HCT116 (cell line): ENCODE results near the gene SELP. TPM values are rescaled to one million over a fixed set of nuclear protein-coding genes. Genes with fewer than 3 reads are reported as not detected.

Experiments
- ATAC-seq: fragments of 200-7000 bp; cut with Tn5 transposase; 2 replicates; pipeline ENCODE4 v1.9.1; 2020; ENCODE audit warnings: mild to moderate bottlenecking, moderate library complexity
- BruUV-seq: library from RNA; stranded (reverse); fragments of 400-500 nt; replicated peaks from 2 replicates; lab custom pipeline; 2021; lab: Mats Ljungman, UMichigan
- CTCF ChIA-PET: fragments of 300-600 bp; sonication (Branson Sonifier 250); formaldehyde crosslinking; loops from one replicate; lab custom pipeline; 2021; ENCODE audit warnings: antibody characterized with exemption; lab: Charles Lee
- POLR2A ChIA-PET: fragments of 300-600, 350-600 bp; sonication (Branson Sonifier 250); formaldehyde crosslinking; loops from one replicate; lab custom pipeline; 2021; ENCODE audit warnings: antibody characterized with exemption; lab: Charles Lee
- RAD21 ChIA-PET, 2 experiments: fragments of 300-600 bp; sonication (Branson Sonifier 250); formaldehyde crosslinking; loops; one replicate each; lab custom pipeline; 2023; ENCODE audit warnings: low total read pairs in 2 of 2; ENCODE audit not compliant: uncharacterized antibody in 2 of 2, unreplicated experiment in 2 of 2, low non-redundant PET in 1 of 2; lab: Charles Lee
- DNase-seq: peaks from one replicate; pipeline ENCODE4 v3.0.0-alpha.2; 2010; ENCODE audit warnings: low read depth, low spot score
- H2AFZ ChIP-seq: fragments of 200-600 bp; shearing (Covaris generic), sonication (generic); 2 replicates; pipeline ENCODE4 v1.6.1; 2017; ENCODE audit warnings: low read depth, mixed run types, mixed read lengths, antibody characterized with exemption, low read length; ENCODE audit not compliant: poor library complexity, severe bottlenecking
- H3K27ac ChIP-seq: 2 replicates; pipeline ENCODE4 v1.5.1; 2012; ENCODE audit warnings: low read depth, low read length
- H3K27me3 ChIP-seq: fragments of 200-600 bp; sonication (generic); 2 replicates; pipeline ENCODE4 v1.6.1; 2016; ENCODE audit warnings: mixed run types, low read length, mixed read lengths; ENCODE audit not compliant: insufficient read depth
- H3K36me3 ChIP-seq, 2 experiments: fragments of 200-500 bp in 1 of 2; fragments of 200-600 bp in 1 of 2; sonication (Bioruptor generic) in 1 of 2; sonication (generic) in 1 of 2; 2 replicates each; pipeline versions ENCODE4 v1.5.1 to v1.6.1; 2014 to 2016; ENCODE audit warnings: low read length in 2 of 2, inconsistent platforms in 1 of 2, mixed read lengths in 1 of 2, mixed run types in 1 of 2; ENCODE audit not compliant: insufficient read depth in 2 of 2, control insufficient read depth in 1 of 2
- H3K4me1 ChIP-seq, 2 experiments: fragments of 200-600 bp in 1 of 2; sonication (generic) in 1 of 2; 2 replicates each; pipeline versions ENCODE4 v1.5.1 to v1.6.1; 2012 to 2017; ENCODE audit warnings: low read length in 2 of 2, inconsistent platforms in 1 of 2, mild to moderate bottlenecking in 1 of 2, mixed read lengths in 1 of 2, mixed run types in 1 of 2, moderate library complexity in 1 of 2; ENCODE audit not compliant: insufficient read depth in 2 of 2, control insufficient read depth in 1 of 2
- H3K4me2 ChIP-seq: fragments of 200-600 bp; sonication (generic); 2 replicates; pipeline ENCODE4 v1.6.1; 2017; ENCODE audit warnings: mixed run types, low read length, mixed read lengths
- H3K4me3 ChIP-seq, 2 experiments: fragments of 200-600 bp in 1 of 2; sonication (generic) in 1 of 2; replicated peaks in 1 of 2; 2 replicates each; pipeline ENCODE4 v1.5.1; 2011 to 2016; ENCODE audit warnings: low read length in 2 of 2, control low read depth in 1 of 2, low read depth in 1 of 2, mild to moderate bottlenecking in 1 of 2, mixed read lengths in 1 of 2, mixed run types in 1 of 2
- H3K79me2 ChIP-seq: fragments of 200-600 bp; sonication (generic); 2 replicates; pipeline ENCODE4 v1.6.1; 2017; ENCODE audit warnings: mild to moderate bottlenecking, mixed run types, low read length, moderate library complexity, mixed read lengths; ENCODE audit not compliant: insufficient read depth
- H3K9ac ChIP-seq: fragments of 200-600 bp; sonication (generic); 2 replicates; pipeline ENCODE4 v1.6.1; 2016; ENCODE audit warnings: low read length, mixed read lengths
- H3K9me2 ChIP-seq: fragments of 200-600 bp; sonication (generic), shearing (Covaris generic); 2 replicates; pipeline ENCODE4 v1.6.1; 2017; ENCODE audit warnings: mixed run types, mild to moderate bottlenecking, moderate library complexity; ENCODE audit not compliant: insufficient read depth
- H3K9me3 ChIP-seq, 2 experiments: fragments of 200-500 bp in 1 of 2; fragments of 200-600 bp in 1 of 2; sonication (Bioruptor generic) in 1 of 2; sonication (generic) in 1 of 2; 2 replicates each; pipeline ENCODE4 v1.6.1; 2014 to 2017; ENCODE audit warnings: low read length in 2 of 2, mixed read lengths in 2 of 2, inconsistent platforms in 1 of 2, low read depth in 1 of 2, mild to moderate bottlenecking in 1 of 2, mixed run types in 1 of 2, moderate library complexity in 1 of 2; ENCODE audit not compliant: control insufficient read depth in 1 of 2, insufficient read depth in 1 of 2
- H4K20me1 ChIP-seq: fragments of 200-600 bp; sonication (generic), shearing (Covaris generic); 2 replicates; pipeline ENCODE4 v1.6.1; 2017; ENCODE audit warnings: mixed run types, mild to moderate bottlenecking, moderate library complexity; ENCODE audit not compliant: insufficient read depth
- CBX3 ChIP-seq: IDR thresholded peaks from 2 replicates; pipeline ENCODE4 v1.6.1; 2012; ENCODE audit warnings: low read depth
- FOSL1 ChIP-seq: IDR thresholded peaks from 2 replicates; pipeline ENCODE4 v1.6.1; 2012; ENCODE audit warnings: low read depth
- JUND ChIP-seq: IDR thresholded peaks from 2 replicates; pipeline ENCODE4 v1.6.1; 2012
- POLR2A ChIP-seq: IDR thresholded peaks from 2 replicates; pipeline ENCODE4 v1.7.0; 2011; ENCODE audit warnings: borderline replicate concordance; ENCODE audit not compliant: insufficient read depth, insufficient read length; ENCODE audit errors: extremely low read depth
- POLR2AphosphoS5 ChIP-seq: IDR thresholded peaks from 2 replicates; pipeline ENCODE4 v1.6.1; 2011; ENCODE audit warnings: mild to moderate bottlenecking, low read depth, low read length, moderate library complexity
- REST ChIP-seq: IDR thresholded peaks from 2 replicates; pipeline ENCODE4 v1.6.1; 2012; ENCODE audit warnings: low read depth
- SIN3A ChIP-seq: IDR thresholded peaks from 2 replicates; pipeline ENCODE4 v1.6.1; 2012; ENCODE audit warnings: low read depth
- SP1 ChIP-seq: IDR thresholded peaks from 2 replicates; pipeline ENCODE4 v1.6.1; 2012; ENCODE audit warnings: low read depth
- SRF ChIP-seq: IDR thresholded peaks from 2 replicates; pipeline ENCODE4 v1.6.1; 2012; ENCODE audit warnings: low read depth
- YY1 ChIP-seq: IDR thresholded peaks from 2 replicates; pipeline ENCODE4 v1.6.1; 2011; ENCODE audit warnings: low read length, low read depth, moderate library complexity, mild to moderate bottlenecking; ENCODE audit not compliant: insufficient replicate concordance; ENCODE audit errors: extremely low read depth
- ZFX ChIP-seq: fragments of 450-650 bp; IDR thresholded peaks from 2 replicates; pipeline ENCODE4 v1.6.1; 2017
- ZNF274 ChIP-seq: fragments of 200-500 bp; sonication (Bioruptor generic); IDR thresholded peaks from 2 replicates; pipeline ENCODE4 v1.6.1; 2014; ENCODE audit warnings: mild to moderate bottlenecking, low read depth, low read length, inconsistent platforms
- intact Hi-C: fragments of 100-400 bp; cut with micrococcal nuclease; formaldehyde crosslinking; loops from 2 replicates; pipeline ENCODE4 v1.10.0; 2022
- total RNA-seq: library from RNA; stranded (reverse); gene quantifications from one replicate; pipeline ENCODE4 v1.2.1, GENCODE V29; 2021; ENCODE audit not compliant: unreplicated experiment
- TF ChIP-seq, protein P1 (sequence below), 3 experiments: fragments of 200-600 bp in 1 of 3; sonication (generic) in 1 of 3; IDR thresholded peaks in 2 of 3; conservative IDR thresholded peaks in 1 of 3; 2 replicates each; pipeline ENCODE4 v1.5.1; 2012 to 2017; ENCODE audit warnings: low read depth in 2 of 3, low read length in 2 of 3, antibody characterized with exemption in 1 of 3, borderline replicate concordance in 1 of 3, control low read depth in 1 of 3, mild to moderate bottlenecking in 1 of 3, mixed read lengths in 1 of 3, mixed run types in 1 of 3, moderate library complexity in 1 of 3; ENCODE audit not compliant: insufficient read depth in 1 of 3
- TF ChIP-seq, protein P2 (sequence below): IDR thresholded peaks from 2 replicates; pipeline ENCODE4 v1.6.1; 2012

The SELP gene
- total RNA-seq, 1 experiment from 2014 or later, result not detected

GRCh38 chr1:169653873-169654272 lies 23.9 kb upstream of the SELP start (continued):
- TF ChIP-seq, protein P1, sequence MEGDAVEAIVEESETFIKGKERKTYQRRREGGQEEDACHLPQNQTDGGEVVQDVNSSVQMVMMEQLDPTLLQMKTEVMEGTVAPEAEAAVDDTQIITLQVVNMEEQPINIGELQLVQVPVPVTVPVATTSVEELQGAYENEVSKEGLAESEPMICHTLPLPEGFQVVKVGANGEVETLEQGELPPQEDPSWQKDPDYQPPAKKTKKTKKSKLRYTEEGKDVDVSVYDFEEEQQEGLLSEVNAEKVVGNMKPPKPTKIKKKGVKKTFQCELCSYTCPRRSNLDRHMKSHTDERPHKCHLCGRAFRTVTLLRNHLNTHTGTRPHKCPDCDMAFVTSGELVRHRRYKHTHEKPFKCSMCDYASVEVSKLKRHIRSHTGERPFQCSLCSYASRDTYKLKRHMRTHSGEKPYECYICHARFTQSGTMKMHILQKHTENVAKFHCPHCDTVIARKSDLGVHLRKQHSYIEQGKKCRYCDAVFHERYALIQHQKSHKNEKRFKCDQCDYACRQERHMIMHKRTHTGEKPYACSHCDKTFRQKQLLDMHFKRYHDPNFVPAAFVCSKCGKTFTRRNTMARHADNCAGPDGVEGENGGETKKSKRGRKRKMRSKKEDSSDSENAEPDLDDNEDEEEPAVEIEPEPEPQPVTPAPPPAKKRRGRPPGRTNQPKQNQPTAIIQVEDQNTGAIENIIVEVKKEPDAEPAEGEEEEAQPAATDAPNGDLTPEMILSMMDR (IDR thresholded peaks at IDR 0.05 in 2 of 3, conservative IDR thresholded peaks at IDR 0.05 in 1 of 3; ENCODE audit: borderline replicate concordance in 1 of 3, insufficient read depth in 1 of 3, low read depth in 2 of 3, low read length in 2 of 3), result no peak
- TF ChIP-seq CBX3 (no peak), YY1 (no peak), SRF (no peak), ZNF274 (no peak), POLR2A (no peak)
- TF ChIP-seq, protein P2, sequence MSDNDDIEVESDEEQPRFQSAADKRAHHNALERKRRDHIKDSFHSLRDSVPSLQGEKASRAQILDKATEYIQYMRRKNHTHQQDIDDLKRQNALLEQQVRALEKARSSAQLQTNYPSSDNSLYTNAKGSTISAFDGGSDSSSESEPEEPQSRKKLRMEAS, result no peak

GRCh38 chr1:169651035-169651434 lies 21.1 kb upstream of the SELP start:
- Histone ChIP-seq H3K9me3 (no peaks in the 10 kb centered on the region), H3K27me3 (no peaks in the 10 kb centered on the region), H3K36me3 (no peaks in the 10 kb centered on the region), H3K4me1 (no peaks in the 10 kb centered on the region), H3K79me2 (no peaks in the 10 kb centered on the region), H4K20me1 (no peaks in the 10 kb centered on the region), H3K4me3 (no peak overlapping the region), H3K27ac (no peak overlapping the region), H3K9ac (no peak overlapping the region), H3K9me2 (no peaks in the 10 kb centered on the region), H2AFZ (no peak overlapping the region), H3K4me2 (no peak overlapping the region)
- ATAC-seq (no peak), DNase-seq (no peak)
- no TSS peak for BruUV-seq
- CTCF ChIA-PET, result no interaction called here
- RAD21 ChIA-PET, result no interaction called here
- TF ChIP-seq SRF (no peak), SP1 (no peak), REST (no peak), POLR2AphosphoS5 (no peak), FOSL1 (no peak), JUND (no peak), ZNF274 (no peak), YY1 (no peak), POLR2A (no peak), ZFX (no peak), SIN3A (no peak)
- TF ChIP-seq, protein P1 (IDR thresholded peaks at IDR 0.05 in 2 of 3, conservative IDR thresholded peaks at IDR 0.05 in 1 of 3; ENCODE audit: borderline replicate concordance in 1 of 3, insufficient read depth in 1 of 3, low read depth in 2 of 3, low read length in 2 of 3), result no peak
- POLR2A ChIA-PET, result no interaction called here
- intact Hi-C loops, result loop anchor here (10.0 kb wide), 1 partner anchor 64 kb away; the partner anchor contains the start of gene SELL
